ENCODE results near the gene DPM3.

DNA sequence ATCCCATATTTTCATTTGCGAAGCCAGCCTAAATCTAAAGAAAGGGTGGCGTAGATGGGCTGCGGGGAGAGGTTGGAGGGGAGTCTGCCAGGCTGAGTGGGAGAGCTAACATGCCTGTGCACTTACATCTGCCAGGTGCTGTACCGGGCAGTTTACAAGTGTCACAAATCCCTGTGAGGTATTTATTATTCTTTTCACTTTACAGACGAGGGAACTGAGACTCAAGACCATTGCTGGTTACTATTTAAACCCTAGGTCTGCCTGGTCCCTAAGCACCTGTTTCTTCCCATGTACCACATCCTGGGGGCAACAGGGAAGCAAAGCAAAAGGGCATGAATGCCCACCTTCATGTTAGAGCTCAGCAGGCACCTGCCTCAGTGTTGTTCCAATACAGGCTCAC is 32.0 kb downstream of the DPM3 start:
- TF ChIP-seq, protein P1, sequence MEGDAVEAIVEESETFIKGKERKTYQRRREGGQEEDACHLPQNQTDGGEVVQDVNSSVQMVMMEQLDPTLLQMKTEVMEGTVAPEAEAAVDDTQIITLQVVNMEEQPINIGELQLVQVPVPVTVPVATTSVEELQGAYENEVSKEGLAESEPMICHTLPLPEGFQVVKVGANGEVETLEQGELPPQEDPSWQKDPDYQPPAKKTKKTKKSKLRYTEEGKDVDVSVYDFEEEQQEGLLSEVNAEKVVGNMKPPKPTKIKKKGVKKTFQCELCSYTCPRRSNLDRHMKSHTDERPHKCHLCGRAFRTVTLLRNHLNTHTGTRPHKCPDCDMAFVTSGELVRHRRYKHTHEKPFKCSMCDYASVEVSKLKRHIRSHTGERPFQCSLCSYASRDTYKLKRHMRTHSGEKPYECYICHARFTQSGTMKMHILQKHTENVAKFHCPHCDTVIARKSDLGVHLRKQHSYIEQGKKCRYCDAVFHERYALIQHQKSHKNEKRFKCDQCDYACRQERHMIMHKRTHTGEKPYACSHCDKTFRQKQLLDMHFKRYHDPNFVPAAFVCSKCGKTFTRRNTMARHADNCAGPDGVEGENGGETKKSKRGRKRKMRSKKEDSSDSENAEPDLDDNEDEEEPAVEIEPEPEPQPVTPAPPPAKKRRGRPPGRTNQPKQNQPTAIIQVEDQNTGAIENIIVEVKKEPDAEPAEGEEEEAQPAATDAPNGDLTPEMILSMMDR (IDR thresholded peaks at IDR 0.05), result no peak
- no peak for TF ChIP-seq POLR2A (IDR thresholded peaks at IDR 0.05)
